GM12878 (cell line): ENCODE results near the gene PRKAR2B. TPM values are rescaled to one million over a fixed set of nuclear protein-coding genes. Genes with fewer than 3 reads are reported as not detected.

Experiments
- ATAC-seq: fragments of 200-7000 bp; cut with Tn5 transposase; 3 replicates; pipeline ENCODE4 v1.9.1; 2020; ENCODE audit warnings: mild to moderate bottlenecking, moderate library complexity
- BruUV-seq: library from RNA; stranded (reverse); fragments of 400-500 nt; replicated peaks from 2 replicates; lab custom pipeline; 2021; lab: Mats Ljungman, UMichigan
- CTCF ChIA-PET: fragments of 300-600 bp; sonication (Branson Sonifier 250); formaldehyde crosslinking; extraction: SDS; loops from one replicate; lab custom pipeline; 2021; ENCODE audit warnings: inconsistent platforms; lab: Yijun Ruan, JAX
- POLR2A ChIA-PET: fragments of 350-600 bp; formaldehyde crosslinking; extraction: SDS; loops from one replicate; lab custom pipeline; 2021; ENCODE audit warnings: inconsistent platforms; lab: Charles Lee
- RAD21 ChIA-PET: fragments of 300-600 bp; sonication (Branson Sonifier 250); formaldehyde crosslinking; loops from one replicate; lab custom pipeline; 2023; ENCODE audit warnings: antibody characterized with exemption; ENCODE audit not compliant: unreplicated experiment; lab: Charles Lee
- SMC1A ChIA-PET: fragments of 300-600 bp; sonication (Branson Sonifier 250); formaldehyde crosslinking; loops from one replicate; lab custom pipeline; 2023; ENCODE audit not compliant: unreplicated experiment, uncharacterized antibody; lab: Charles Lee
- DNase-seq: peaks from one replicate; pipeline ENCODE4 v3.0.0-alpha.2; 2011; ENCODE audit warnings: low read depth, low spot score
- FAIRE-seq: peaks from 3 replicates; lab custom pipeline; 2011; peaks lifted over from hg19 to GRCh38; lab: Jason Lieb, UNC
- H2AFZ ChIP-seq: 2 replicates; pipeline ENCODE4 v1.6.0; 2011; ENCODE audit warnings: low read depth, low read length, control low read depth; ENCODE audit not compliant: control insufficient read depth
- H3K27ac ChIP-seq: 2 replicates; pipeline ENCODE4 v1.5.1; 2011; ENCODE audit warnings: control low read depth; ENCODE audit not compliant: control insufficient read depth, insufficient read depth
- H3K27me3 ChIP-seq, 2 experiments: replicated peaks in 1 of 2; 2 replicates each; pipeline versions ENCODE4 v1.6.0 to v1.6.1; 2011; ENCODE audit warnings: low read length in 1 of 2; ENCODE audit not compliant: control insufficient read depth in 2 of 2, insufficient read depth in 2 of 2
- H3K36me3 ChIP-seq, 2 experiments: 2 replicates each; pipeline ENCODE4 v1.5.1; 2011; ENCODE audit warnings: low read length in 1 of 2; ENCODE audit not compliant: control insufficient read depth in 2 of 2, insufficient read depth in 2 of 2
- H3K4me1 ChIP-seq: 2 replicates; pipeline ENCODE4 v1.6.1; 2011; ENCODE audit warnings: mild to moderate bottlenecking, low read length, moderate library complexity, mixed read lengths; ENCODE audit not compliant: control insufficient read depth, insufficient read depth
- H3K4me2 ChIP-seq: 2 replicates; pipeline ENCODE4 v1.6.0; 2011; ENCODE audit warnings: control low read depth; ENCODE audit not compliant: control insufficient read depth, insufficient read depth
- H3K4me3 ChIP-seq: fragments of 200-600 bp; sonication (generic); 2 replicates; pipeline ENCODE4 v1.5.1; 2016
- H3K79me2 ChIP-seq: 2 replicates; pipeline ENCODE4 v1.6.0; 2011; ENCODE audit warnings: low read length; ENCODE audit not compliant: control insufficient read depth, insufficient read depth
- H3K9ac ChIP-seq: 2 replicates; pipeline ENCODE4 v1.8.0; 2011; ENCODE audit warnings: low read length, control low read depth, mixed read lengths; ENCODE audit not compliant: control insufficient read depth, insufficient read depth
- H3K9me3 ChIP-seq: replicated peaks from 3 replicates; pipeline ENCODE4 v1.5.1; 2011; ENCODE audit warnings: mild to moderate bottlenecking, low read length; ENCODE audit not compliant: control insufficient read depth, insufficient read depth
- H4K20me1 ChIP-seq: 2 replicates; pipeline ENCODE4 v1.6.0; 2011; ENCODE audit not compliant: control insufficient read depth, insufficient read depth
- EP300 ChIP-seq, 2 experiments: fragments of 150-350 bp in 1 of 2; IDR thresholded peaks; 2 replicates each; pipeline ENCODE4 v1.6.1; 2011 to 2012; ENCODE audit warnings: low read depth in 2 of 2, low read length in 2 of 2, borderline replicate concordance in 1 of 2, improper control_type of control experiment in 1 of 2, inconsistent platforms in 1 of 2; ENCODE audit not compliant: control insufficient read depth in 1 of 2
- EZH2 ChIP-seq: IDR thresholded peaks from 2 replicates; pipeline ENCODE4 v1.6.1; 2012; ENCODE audit warnings: low read depth, mild to moderate bottlenecking, control low read depth, inconsistent platforms, low read length, borderline replicate concordance; ENCODE audit not compliant: control insufficient read depth
- IKZF2 ChIP-seq, 2 experiments: fragments of 450-650 bp; IDR thresholded peaks; 2 replicates each; pipeline ENCODE4 v1.6.1; 2017; ENCODE audit warnings: mild to moderate bottlenecking in 2 of 2, moderate library complexity in 2 of 2
- IRF5 ChIP-seq: fragments of 450-650 bp; IDR thresholded peaks from 2 replicates; pipeline ENCODE4 v1.6.1; 2017; ENCODE audit warnings: borderline replicate concordance
- JUNB ChIP-seq: IDR thresholded peaks from 2 replicates; pipeline ENCODE4 v1.6.1; 2016; ENCODE audit warnings: antibody characterized with exemption, mild to moderate bottlenecking
- MEF2B ChIP-seq: fragments of 450-650 bp; IDR thresholded peaks from 2 replicates; pipeline ENCODE4 v1.6.1; 2018; ENCODE audit warnings: mild to moderate bottlenecking, moderate library complexity; ENCODE audit not compliant: partially characterized antibody, poor library complexity, severe bottlenecking
- MTA3 ChIP-seq: IDR thresholded peaks from 2 replicates; pipeline ENCODE4 v1.6.1; 2012; ENCODE audit warnings: low read length, inconsistent platforms, borderline replicate concordance
- MYC ChIP-seq: IDR thresholded peaks from 2 replicates; pipeline ENCODE4 v1.6.1; 2011; ENCODE audit warnings: mild to moderate bottlenecking, low read length, moderate library complexity, inconsistent platforms; ENCODE audit not compliant: insufficient read depth, insufficient replicate concordance, insufficient read length, severe bottlenecking
- NR2C1 ChIP-seq: fragments of 450-650 bp; IDR thresholded peaks from 2 replicates; pipeline ENCODE4 v1.6.1; 2017; ENCODE audit warnings: antibody characterized with exemption, mild to moderate bottlenecking, moderate library complexity
- PAX8 ChIP-seq: fragments of 450-650 bp; IDR thresholded peaks from 2 replicates; pipeline ENCODE4 v1.6.1; 2017; ENCODE audit warnings: mild to moderate bottlenecking, moderate library complexity
- SMAD5 ChIP-seq: IDR thresholded peaks from 2 replicates; pipeline ENCODE4 v1.6.1; 2016; ENCODE audit warnings: antibody characterized with exemption, low read depth
- SREBF2 ChIP-seq: IDR thresholded peaks from 2 replicates; pipeline ENCODE4 v1.6.1; 2012; ENCODE audit warnings: mild to moderate bottlenecking, low read length
- TARDBP ChIP-seq: IDR thresholded peaks from 2 replicates; pipeline ENCODE4 v1.6.1; 2016; ENCODE audit warnings: borderline replicate concordance
- WRNIP1 ChIP-seq: IDR thresholded peaks from 2 replicates; pipeline ENCODE4 v1.6.1; 2011; ENCODE audit warnings: low read depth, low read length, improper control_type of control experiment, borderline replicate concordance
- ZNF207 ChIP-seq: fragments of 450-650 bp; IDR thresholded peaks from 2 replicates; pipeline ENCODE4 v1.6.1; 2014; ENCODE audit warnings: antibody characterized with exemption, mild to moderate bottlenecking, borderline replicate concordance
- ZZZ3 ChIP-seq: IDR thresholded peaks from 2 replicates; pipeline ENCODE4 v1.6.1; 2011; ENCODE audit warnings: low read depth; ENCODE audit not compliant: control insufficient read depth, insufficient read length
- WGBS: methylation state at CpG from one replicate; pipeline ENCODE4 v1.1.6; 2016; ENCODE audit warnings: low lambda C conversion rate; ENCODE audit not compliant: insufficient replicate concordance, insufficient coverage; ENCODE audit errors: missing lambda C conversion rate; 5-methylcytosine and 5-hydroxymethylcytosine counted together
- in situ Hi-C: fragments of 300-500 bp; cut with MboI; formaldehyde crosslinking; loops from 9 replicates; pipeline ENCODE4 v1.14.3; 2018; ENCODE audit warnings: mixed read lengths
- intact Hi-C: fragments of 100-400 bp; cut with micrococcal nuclease; formaldehyde crosslinking; loops from one replicate; pipeline ENCODE4 v1.14.2; 2022; ENCODE audit not compliant: unreplicated experiment
- polyA plus RNA-seq, 11 experiments: library from polyadenylated mRNA; depleted of rRNA in 4 of 11; unstranded in 6 of 11; stranded (reverse) in 5 of 11; fragments of >200 nt; fragmentation: Nextera tagmentation in 4 of 11; fragmentation: Illumina TruSeq in 1 of 11; extraction: Ambion mirVana in 4 of 11; extraction: Trizol in 1 of 11; gene quantifications; 1 replicate in 1 of 11; 2 replicates in 10 of 11; pipeline versions ENCODE4 v1.2.1 to v1.2.3, GENCODE V29; 2011 to 2016; ENCODE audit warnings: inconsistent platforms in 2 of 11, missing spikeins in 2 of 11, low read depth in 1 of 11
- total RNA-seq, 4 experiments: library from RNA; depleted of rRNA in 3 of 4; stranded (reverse); fragments of >200 nt in 3 of 4; fragmentation: Illumina TruSeq in 1 of 4; extraction: Trizol in 1 of 4; gene quantifications; 2 replicates each; pipeline versions ENCODE4 v1.2.1 to v1.2.3, GENCODE V29; 2013 to 2021
- TF ChIP-seq, protein P1 (sequence below): fragments of 450-650 bp; IDR thresholded peaks from 2 replicates; pipeline ENCODE4 v1.6.1; 2017; ENCODE audit warnings: antibody characterized with exemption, mild to moderate bottlenecking, moderate library complexity
- TF ChIP-seq, protein P2 (sequence below): IDR thresholded peaks from 2 replicates; pipeline ENCODE4 v1.6.1; 2011; ENCODE audit warnings: low read depth, low read length, improper control_type of control experiment, borderline replicate concordance

PRKAR2B gene
- total and polyA plus RNA-seq, 10 of the 15 experiments (the other 5 are each of a cell fraction or from before 2014, with no cell fraction given), result 0.01 to 0.18 (median 0.04) TPM; not detected in 4

DNA sequence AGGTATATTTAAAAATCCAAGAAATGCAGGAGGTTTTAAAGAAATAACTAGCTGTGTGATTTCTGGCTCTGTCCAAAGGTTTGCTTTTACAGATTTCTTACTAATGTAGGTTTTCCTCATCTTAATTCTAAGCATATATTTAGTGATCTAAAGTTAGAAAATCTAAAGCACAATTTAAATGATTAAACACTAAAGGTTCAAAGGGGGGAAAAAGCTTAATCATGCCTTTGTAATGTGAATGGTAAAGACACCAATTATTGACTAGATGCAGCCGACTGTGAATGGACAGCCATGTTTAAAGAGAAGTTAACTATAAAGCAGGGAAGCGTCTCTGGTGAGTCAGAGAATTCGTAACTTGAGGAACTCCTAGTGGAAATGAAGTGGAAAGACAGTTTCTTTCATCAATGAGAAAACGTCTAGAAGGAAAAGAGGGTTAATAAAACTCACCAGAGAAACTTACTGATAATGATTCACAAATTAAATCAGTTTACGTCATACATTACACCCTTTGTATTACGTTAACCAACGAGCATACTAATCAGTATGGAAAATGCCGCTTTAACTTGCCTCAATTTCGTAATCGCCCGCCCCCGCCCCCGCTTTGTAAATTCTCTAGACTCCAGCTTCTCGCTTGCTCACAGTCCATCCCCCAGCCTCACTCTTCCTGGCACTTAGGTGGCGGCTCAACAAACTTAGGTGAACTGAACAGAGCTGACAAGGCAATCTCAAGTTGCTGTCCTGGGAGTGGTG is 123.2 kb downstream of the PRKAR2B start:
- peak overlapping the region; percentile 42 for H3K9ac ChIP-seq
- SMC1A ChIA-PET, result interaction anchor here (0.6 to 6.8 kb wide), 8 partner anchors 10 to 917 kb away, joined by 3 to 51 read pairs (median 4); no protein-coding TSS in a partner anchor
- peaks cover 23% of the 10 kb centered on the region for H3K79me2 ChIP-seq
- POLR2A ChIA-PET, result interaction anchor here (0.6 to 3.0 kb wide), 6 partner anchors 14 to 876 kb away, joined by 3 to 20 read pairs (median 5); partner anchors contain the start of gene CBLL1
- peaks cover 10% of the 10 kb centered on the region for H3K4me1 ChIP-seq
- H4K20me1 ChIP-seq, result no peaks in the 10 kb centered on the region
- H3K36me3 ChIP-seq, result no peaks in the 10 kb centered on the region
- under 1% methylated on average over 15 of the region's 15 CpGs for WGBS
- H3K4me2 ChIP-seq, result peak overlapping the region; percentile 99
- in situ Hi-C loops (no loop called here), intact Hi-C loops (no loop called here)
- TSS peak; percentile 94 for BruUV-seq
- H3K4me3 ChIP-seq, result peak overlapping the region; percentile 62; the same call in 1 of the 2 replicates
- H3K27me3 ChIP-seq, result no peaks in the 10 kb centered on the region
- RAD21 ChIA-PET, result interaction anchor here (0.7 to 2.4 kb wide), 15 partner anchors 10 to 883 kb away, joined by 3 to 11 read pairs (median 4); partner anchors contain the start of genes CBLL1 and NAMPT
- peak overlapping the region; percentile 83 for H3K27ac ChIP-seq
- H2AFZ ChIP-seq, result peak overlapping the region; percentile 99
- ATAC-seq, result no peak
- peak; percentile 65 for FAIRE-seq
- no peak for DNase-seq
- H3K9me3 ChIP-seq, result no peaks in the 10 kb centered on the region
- CTCF ChIA-PET, result interaction anchor here (0.6 to 3.5 kb wide), 15 partner anchors 14 to 509 kb away, joined by 3 to 16 read pairs (median 4); no protein-coding TSS in a partner anchor
- TF ChIP-seq MEF2B (no peak), PAX8 (no peak), JUNB (no peak), EP300 (IDR thresholded peaks at IDR 0.05; ENCODE audit: borderline replicate concordance in 1 of 2, control insufficient read depth in 1 of 2, low read depth in 2 of 2, low read length in 2 of 2) (no peak), MTA3 (0 out of 2 replicates have a peak, but pooled peaks have one; percentile 30), TARDBP (no peak), ZZZ3 (no peak), IRF5 (no peak), EZH2 (no peak), NR2C1 (no peak), WRNIP1 (no peak), ZNF207 (no peak), MYC (no peak), SREBF2 (no peak), IKZF2 (IDR thresholded peaks at IDR 0.05) (peak; percentile 21 to 65; a peak in 2 of 4 replicates), SMAD5 (no peak)
- TF ChIP-seq, protein P1, sequence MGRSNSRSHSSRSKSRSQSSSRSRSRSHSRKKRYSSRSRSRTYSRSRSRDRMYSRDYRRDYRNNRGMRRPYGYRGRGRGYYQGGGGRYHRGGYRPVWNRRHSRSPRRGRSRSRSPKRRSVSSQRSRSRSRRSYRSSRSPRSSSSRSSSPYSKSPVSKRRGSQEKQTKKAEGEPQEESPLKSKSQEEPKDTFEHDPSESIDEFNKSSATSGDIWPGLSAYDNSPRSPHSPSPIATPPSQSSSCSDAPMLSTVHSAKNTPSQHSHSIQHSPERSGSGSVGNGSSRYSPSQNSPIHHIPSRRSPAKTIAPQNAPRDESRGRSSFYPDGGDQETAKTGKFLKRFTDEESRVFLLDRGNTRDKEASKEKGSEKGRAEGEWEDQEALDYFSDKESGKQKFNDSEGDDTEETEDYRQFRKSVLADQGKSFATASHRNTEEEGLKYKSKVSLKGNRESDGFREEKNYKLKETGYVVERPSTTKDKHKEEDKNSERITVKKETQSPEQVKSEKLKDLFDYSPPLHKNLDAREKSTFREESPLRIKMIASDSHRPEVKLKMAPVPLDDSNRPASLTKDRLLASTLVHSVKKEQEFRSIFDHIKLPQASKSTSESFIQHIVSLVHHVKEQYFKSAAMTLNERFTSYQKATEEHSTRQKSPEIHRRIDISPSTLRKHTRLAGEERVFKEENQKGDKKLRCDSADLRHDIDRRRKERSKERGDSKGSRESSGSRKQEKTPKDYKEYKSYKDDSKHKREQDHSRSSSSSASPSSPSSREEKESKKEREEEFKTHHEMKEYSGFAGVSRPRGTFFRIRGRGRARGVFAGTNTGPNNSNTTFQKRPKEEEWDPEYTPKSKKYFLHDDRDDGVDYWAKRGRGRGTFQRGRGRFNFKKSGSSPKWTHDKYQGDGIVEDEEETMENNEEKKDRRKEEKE, result no peak
- TF ChIP-seq, protein P2, sequence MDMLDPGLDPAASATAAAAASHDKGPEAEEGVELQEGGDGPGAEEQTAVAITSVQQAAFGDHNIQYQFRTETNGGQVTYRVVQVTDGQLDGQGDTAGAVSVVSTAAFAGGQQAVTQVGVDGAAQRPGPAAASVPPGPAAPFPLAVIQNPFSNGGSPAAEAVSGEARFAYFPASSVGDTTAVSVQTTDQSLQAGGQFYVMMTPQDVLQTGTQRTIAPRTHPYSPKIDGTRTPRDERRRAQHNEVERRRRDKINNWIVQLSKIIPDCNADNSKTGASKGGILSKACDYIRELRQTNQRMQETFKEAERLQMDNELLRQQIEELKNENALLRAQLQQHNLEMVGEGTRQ, result no peak
